B cell (primary cell): ENCODE measurements around the gene OR51B4. TPM values are rescaled to one million over a fixed set of nuclear protein-coding genes. Genes with fewer than 3 reads are reported as not detected.
"Not testable (repeated sequence)": the region's sequence is repeated elsewhere in the genome, so short reads cannot be mapped to it uniquely, and the experiment has no call there.

Experiments used
- ATAC-seq: fragments of 200-7000 bp; cut with Tn5 transposase; one replicate; pipeline ENCODE4 v1.10.0; 2021; ENCODE audit warnings: low read depth, mild to moderate bottlenecking, moderate number of reproducible peaks, moderate library complexity
- CTCF ChIA-PET: fragments of 350-600 bp; sonication (Branson Sonifier 250); formaldehyde crosslinking; loops from one replicate; lab custom pipeline; 2021; ENCODE audit warnings: antibody characterized with exemption, inconsistent platforms; lab: Charles Lee
- POLR2A ChIA-PET: fragments of 350-600 bp; sonication (Branson Sonifier 250); formaldehyde crosslinking; loops from one replicate; lab custom pipeline; 2021; ENCODE audit warnings: antibody characterized with exemption; lab: Charles Lee
- DNase-seq: peaks from one replicate; pipeline ENCODE4 v3.0.0; 2013
- H2AFZ ChIP-seq: 2 replicates; pipeline ENCODE4 v1.6.1; 2012; ENCODE audit warnings: mild to moderate bottlenecking, low read depth, low read length; ENCODE audit not compliant: insufficient read depth, poor library complexity, severe bottlenecking
- H3K27ac ChIP-seq, 2 donors: 1 replicate in 1 of 2; 2 replicates in 1 of 2; pipeline ENCODE4 v1.5.1; 2012 to 2013; ENCODE audit warnings: low read length in 2 of 2, mild to moderate bottlenecking in 2 of 2, moderate library complexity in 1 of 2
- H3K27me3 ChIP-seq, 4 experiments: fragments of 200-600 bp in 1 of 4; sonication (generic) in 1 of 4; replicated peaks in 1 of 4; 1 replicate in 2 of 4; 2 replicates in 2 of 4; pipeline versions ENCODE4 v1.6.1 to v1.7.0; 2013 to 2016; ENCODE audit warnings: low read length in 3 of 4, mild to moderate bottlenecking in 2 of 4, mixed read lengths in 1 of 4, moderate library complexity in 1 of 4; ENCODE audit not compliant: insufficient read depth in 4 of 4, control insufficient read depth in 3 of 4; ENCODE audit errors: control extremely low read depth in 1 of 4
- H3K36me3 ChIP-seq, 2 experiments: replicated peaks in 1 of 2; 1 replicate in 1 of 2; 2 replicates in 1 of 2; pipeline versions ENCODE4 v1.6.1 to v1.7.1; 2013; ENCODE audit warnings: low read length in 1 of 2; ENCODE audit not compliant: insufficient read depth in 2 of 2, control insufficient read depth in 1 of 2; ENCODE audit errors: control extremely low read depth in 1 of 2, extremely low read depth in 1 of 2
- H3K4me1 ChIP-seq, 2 donors: fragments of 200-600 bp in 1 of 2; sonication (generic) in 1 of 2; 1 replicate in 1 of 2; 2 replicates in 1 of 2; pipeline versions ENCODE4 v1.5.1 to v1.6.1; 2013 to 2017; ENCODE audit warnings: low read length in 2 of 2; ENCODE audit not compliant: control insufficient read depth in 2 of 2, insufficient read depth in 2 of 2
- H3K4me2 ChIP-seq: replicated peaks from 2 replicates; pipeline ENCODE3; 2012; ENCODE audit warnings: mild to moderate bottlenecking, low read depth, low read length; ENCODE audit not compliant: poor library complexity, severe bottlenecking
- H3K4me3 ChIP-seq, 5 experiments: fragments of 200-600 bp in 1 of 5; sonication (generic) in 1 of 5; 1 replicate in 3 of 5; 2 replicates in 2 of 5; pipeline versions ENCODE4 v1.5.1 to v1.7.0; 2011 to 2016; ENCODE audit warnings: low read length in 4 of 5, mild to moderate bottlenecking in 4 of 5, low read depth in 2 of 5, control low read depth in 1 of 5, moderate library complexity in 1 of 5; ENCODE audit not compliant: insufficient read depth in 1 of 5; ENCODE audit errors: control extremely low read depth in 1 of 5, extremely low read depth in 1 of 5
- H3K79me2 ChIP-seq: fragments of 200-600 bp; sonication (generic); one replicate; pipeline ENCODE4 v1.6.0; 2016; ENCODE audit warnings: low read length; ENCODE audit not compliant: control insufficient read depth, insufficient read depth
- H3K9ac ChIP-seq: fragments of 200-600 bp; sonication (generic); 2 replicates; pipeline ENCODE4 v1.6.1; 2017; ENCODE audit warnings: mild to moderate bottlenecking, low read length, moderate library complexity
- H3K9me3 ChIP-seq, 3 donors: one replicate each; pipeline versions ENCODE4 v1.6.1 to v1.7.1; 2013; ENCODE audit warnings: low read length in 2 of 3; ENCODE audit not compliant: control insufficient read depth in 2 of 3, insufficient read depth in 1 of 3; ENCODE audit errors: control extremely low read depth in 1 of 3
- H4K20me1 ChIP-seq: 2 replicates; pipeline ENCODE4 v1.6.0; 2012; ENCODE audit warnings: mild to moderate bottlenecking, low read length; ENCODE audit not compliant: insufficient read depth, control insufficient read depth, poor library complexity, severe bottlenecking
- H3K27ac Mint-ChIP-seq: one replicate; pipeline ENCODE4 v1.8.0; 2021; ENCODE audit warnings: mixed read lengths
- H3K27me3 Mint-ChIP-seq: one replicate; pipeline ENCODE4 v1.8.0; 2021; ENCODE audit warnings: mixed read lengths
- H3K4me1 Mint-ChIP-seq: one replicate; pipeline ENCODE4 v1.8.0; 2021; ENCODE audit warnings: mixed read lengths
- H3K4me3 Mint-ChIP-seq: one replicate; pipeline ENCODE4 v1.8.0; 2021; ENCODE audit warnings: mixed read lengths
- H3K9me3 Mint-ChIP-seq: one replicate; pipeline ENCODE4 v1.8.0; 2022; ENCODE audit warnings: mixed read lengths; ENCODE audit not compliant: insufficient read depth
- WGBS: methylation state at CpG from one replicate; pipeline ENCODE4 v1.1.5; 2013; ENCODE audit warnings: missing lambda C conversion rate; ENCODE audit not compliant: insufficient coverage; 5-methylcytosine and 5-hydroxymethylcytosine counted together
- intact Hi-C: fragments of 100-400 bp; cut with micrococcal nuclease; formaldehyde crosslinking; loops from one replicate; pipeline ENCODE4 v1.10.0; 2022
- polyA plus RNA-seq: library from polyadenylated mRNA; depleted of rRNA; stranded (reverse); fragments of >200 nt; gene quantifications from 2 replicates; pipeline ENCODE4 v1.2.3, GENCODE V29; 2012
- total RNA-seq, 2 donors: library from RNA; stranded (reverse); fragments of 120-200 nt in 1 of 2; gene quantifications; 1 replicate in 1 of 2; 2 replicates in 1 of 2; pipeline versions ENCODE4 v1.2.3 to v1.2.4, GENCODE V29; 2013 to 2022

The OR51B4 gene
- total and polyA plus RNA-seq, 2 donors (not counting 1 experiment from before 2014, with no cell fraction given) = 0.21 TPM; not detected in 1

DNA sequence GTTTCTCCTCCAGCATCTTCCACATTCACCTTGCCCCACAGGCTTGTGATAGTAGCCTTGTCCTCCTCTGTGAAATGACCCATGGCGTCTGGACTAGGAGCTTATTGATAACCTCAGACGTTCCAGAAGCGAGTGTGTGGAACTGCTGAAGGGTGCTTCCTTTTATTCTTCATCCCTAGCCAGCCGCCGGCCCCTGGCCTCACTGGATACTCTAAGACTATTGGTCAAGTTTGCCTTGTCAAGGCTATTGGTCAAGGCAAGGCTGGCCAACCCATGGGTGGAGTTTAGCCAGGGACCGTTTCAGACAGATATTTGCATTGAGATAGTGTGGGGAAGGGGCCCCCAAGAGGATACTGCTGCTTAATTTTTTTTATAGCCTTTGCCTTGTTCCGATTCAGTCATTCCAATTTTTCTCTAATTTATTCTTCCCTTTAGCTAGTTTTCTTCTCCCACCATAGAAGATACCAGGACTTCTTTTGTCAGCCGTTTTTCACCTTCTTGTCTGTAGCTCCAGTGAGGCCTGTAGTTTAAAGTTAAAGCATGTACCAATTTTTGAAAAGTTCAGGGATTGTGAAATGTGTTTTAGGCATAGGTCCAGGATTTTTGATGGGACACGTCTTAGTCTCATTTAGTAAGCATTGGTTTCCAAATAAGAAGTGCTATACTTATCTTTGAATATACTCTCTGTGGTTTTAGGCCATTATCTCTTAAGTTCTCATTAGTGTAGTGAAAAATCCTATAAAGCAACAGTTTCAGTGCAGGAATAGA lies 46.9 kb downstream of the OR51B4 start, which contains the start of gene HBG2:
Gene HBG2, minus strand, starts transcription at position 136 of the 768 bp plus-strand sequence. Its CDS starts 53 bp downstream, at position 83.
- H3K9me3 ChIP-seq, CTCF ChIA-PET, H3K4me3 ChIP-seq, intact Hi-C loops, H3K4me3 Mint-ChIP-seq, H3K4me1 Mint-ChIP-seq, H3K9me3 Mint-ChIP-seq, ATAC-seq, H2AFZ ChIP-seq, H3K9ac ChIP-seq, H3K4me2 ChIP-seq, H3K4me1 ChIP-seq, H3K79me2 ChIP-seq, DNase-seq, H3K36me3 ChIP-seq, H3K27ac ChIP-seq, H3K27me3 ChIP-seq, POLR2A ChIA-PET, H4K20me1 ChIP-seq, H3K27ac Mint-ChIP-seq: not testable (repeated sequence)
- H3K27me3 Mint-ChIP-seq = peaks cover 18% of the 10 kb centered on the region
- WGBS = no CpG with 5 or more reads among the region's 9 CpGs

DNA sequence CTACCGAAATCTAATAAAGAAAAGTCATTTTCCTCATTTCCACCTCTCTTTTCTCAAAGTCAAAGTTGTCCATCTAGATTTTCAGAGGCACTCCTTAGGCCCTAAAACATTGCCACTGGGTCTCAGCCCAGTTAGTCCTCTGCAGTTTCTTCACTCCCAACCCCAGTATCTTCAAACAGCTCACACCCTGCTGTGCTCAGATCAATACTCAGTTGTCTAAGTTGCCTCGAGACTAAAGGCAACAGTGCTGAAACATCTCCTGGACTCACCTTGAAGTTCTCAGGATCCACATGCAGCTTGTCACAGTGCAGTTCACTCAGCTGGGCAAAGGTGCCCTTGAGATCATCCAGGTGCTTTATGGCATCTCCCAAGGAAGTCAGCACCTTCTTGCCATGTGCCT lies 47.7 kb downstream of the OR51B4 start:
- H3K36me3 ChIP-seq, H4K20me1 ChIP-seq, H3K9me3 Mint-ChIP-seq, H3K4me3 Mint-ChIP-seq, intact Hi-C loops, H3K4me3 ChIP-seq, H3K79me2 ChIP-seq, H3K9me3 ChIP-seq, H2AFZ ChIP-seq, H3K9ac ChIP-seq, CTCF ChIA-PET, H3K27ac ChIP-seq, DNase-seq, H3K27ac Mint-ChIP-seq, H3K4me2 ChIP-seq, POLR2A ChIA-PET, ATAC-seq, H3K27me3 ChIP-seq, H3K4me1 Mint-ChIP-seq, H3K4me1 ChIP-seq: not testable (repeated sequence)
- peaks cover 18% of the 10 kb centered on the region for H3K27me3 Mint-ChIP-seq
- 88% methylated on average over 1 of the region's 2 CpGs for WGBS

DNA sequence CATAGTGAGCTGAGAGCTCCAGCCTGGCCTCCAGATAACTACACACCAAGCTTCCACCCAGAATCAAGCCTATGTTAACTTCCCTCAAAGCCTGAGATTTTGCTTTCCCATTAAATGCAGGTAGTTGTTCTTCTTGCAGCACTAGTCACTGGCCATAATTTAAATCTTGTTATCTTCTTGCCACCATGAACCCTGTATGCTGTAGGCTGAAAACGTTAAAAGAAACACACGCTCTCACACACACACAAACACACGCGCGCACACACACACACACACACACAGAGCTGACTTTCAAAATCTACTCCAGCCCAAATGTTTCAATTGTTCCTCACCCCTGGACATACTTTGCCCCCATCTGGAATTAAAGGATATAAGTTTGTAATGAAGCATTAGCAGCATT lies 48.3 kb downstream of the OR51B4 start:
- H3K27ac ChIP-seq, ATAC-seq, intact Hi-C loops, H3K4me2 ChIP-seq, H3K79me2 ChIP-seq, H3K4me3 Mint-ChIP-seq, CTCF ChIA-PET, H3K9me3 Mint-ChIP-seq, H3K27me3 ChIP-seq, H3K4me1 Mint-ChIP-seq, H3K27ac Mint-ChIP-seq, H3K36me3 ChIP-seq, H4K20me1 ChIP-seq, H3K9me3 ChIP-seq, POLR2A ChIA-PET, H3K4me3 ChIP-seq, H3K4me1 ChIP-seq, H2AFZ ChIP-seq, DNase-seq, H3K9ac ChIP-seq: not testable (repeated sequence)
- no CpG with 5 or more reads among the region's 5 CpGs for WGBS
- peaks cover 18% of the 10 kb centered on the region for H3K27me3 Mint-ChIP-seq
